HG03108 (cell line): ENCODE data around the gene GATA1.
"Not testable (repeated sequence)": the region's sequence is repeated elsewhere in the genome, so short reads cannot be mapped to it uniquely, and the experiment has no call there.

Experiments used
- ATAC-seq: cut with Tn5 transposase; IDR thresholded peaks from one replicate; pipeline ENCODE4 v1.9.1; 2021; ENCODE audit warnings: moderate library complexity; ENCODE audit not compliant: unreplicated experiment

The GATA1 gene

GRCh38 chrX:48806081-48806480 lies 19.7 kb downstream of the GATA1 start:
- no peak for ATAC-seq

GRCh38 chrX:48813644-48814043 lies 27.3 kb downstream of the GATA1 start:
- no peak for ATAC-seq

GRCh38 chrX:48814722-48815121 lies 28.3 kb downstream of the GATA1 start:
- no peak for ATAC-seq

- no peak for ATAC-seq
Measured at GRCh38 chrX:48815266-48815665, 28.9 kb downstream of the GATA1 start.

GRCh38 chrX:48816014-48816810 lies 29.8 kb downstream of the GATA1 start:
- ATAC-seq: no peak

- ATAC-seq: no peak
Measured at GRCh38 chrX:48818098-48818497, 31.7 kb downstream of the GATA1 start.

- ATAC-seq: no peak
Measured at GRCh38 chrX:48818866-48819265, 32.5 kb downstream of the GATA1 start.

GRCh38 chrX:48819394-48819793 lies 33.0 kb downstream of the GATA1 start:
- not testable (repeated sequence) for ATAC-seq

GRCh38 chrX:48823053-48823452 lies 36.7 kb downstream of the GATA1 start:
- no peak for ATAC-seq

- no peak for ATAC-seq
Measured at GRCh38 chrX:48824066-48824465, 37.7 kb downstream of the GATA1 start.

- ATAC-seq: no peak
Measured at GRCh38 chrX:48826135-48826875, 39.9 kb downstream of the GATA1 start, which contains the start of gene ERAS. Gene ERAS (plus strand): TSS chrX:48826513. CDS start chrX:48829124, 2,611 bp downstream.

- ATAC-seq: no peak
Measured at GRCh38 chrX:48826876-48827653, 40.7 kb downstream of the GATA1 start.

- ATAC-seq: no peak
Measured at GRCh38 chrX:48827654-48827968, 41.2 kb downstream of the GATA1 start.

- ATAC-seq: no peak
Measured at GRCh38 chrX:48829016-48829735, 42.8 kb downstream of the GATA1 start.

GRCh38 chrX:48831136-48831908 lies 44.9 kb downstream of the GATA1 start:
- no peak for ATAC-seq

GRCh38 chrX:48831909-48832291 lies 45.5 kb downstream of the GATA1 start:
- ATAC-seq: no peak

GRCh38 chrX:48833542-48834138 lies 47.2 kb downstream of the GATA1 start:
- ATAC-seq: no peak

- ATAC-seq: no peak
Measured at GRCh38 chrX:48834383-48834709, 48.0 kb downstream of the GATA1 start.

GRCh38 chrX:48835524-48836329 lies 49.3 kb downstream of the GATA1 start, which contains the start of gene PCSK1N:
Gene PCSK1N (minus strand): TSS chrX:48835610. CDS start chrX:48835532, 78 bp downstream.
- ATAC-seq: no peak
